Kidney (tissue), 14 donors: ENCODE data around the gene DHDH. TPM values are rescaled to one million over a fixed set of nuclear protein-coding genes. Genes with fewer than 3 reads are reported as not detected.
A peak's percentile ranks its signal among the peaks of the same experiment; 100 is the strongest.

Experiments
- DNase-seq, 5 donors: peaks; one replicate each; pipeline ENCODE4 v3.0.0-alpha.2; 2013 to 2020
- FAIRE-seq: peaks from 2 replicates; lab custom pipeline; 2012; peaks lifted over from hg19 to GRCh38; lab: Jason Lieb, UNC
- H3K27ac ChIP-seq, 2 donors: one replicate each; pipeline ENCODE4 v1.7.0; 2013; ENCODE audit warnings: low read depth in 2 of 2, low read length in 2 of 2, inconsistent platforms in 1 of 2
- H3K27me3 ChIP-seq: one replicate; pipeline ENCODE4 v1.7.1; 2013; ENCODE audit warnings: low read length, inconsistent platforms; ENCODE audit not compliant: control insufficient read depth, insufficient read depth
- H3K36me3 ChIP-seq, 3 donors: one replicate each; pipeline versions ENCODE4 v1.7.0 to v1.7.1; 2013; ENCODE audit warnings: low read length in 3 of 3, control low read depth in 1 of 3, inconsistent platforms in 1 of 3; ENCODE audit not compliant: insufficient read depth in 3 of 3, control insufficient read depth in 2 of 3
- H3K4me1 ChIP-seq, 3 donors: one replicate each; pipeline versions ENCODE4 v1.7.0 to v1.7.1; 2013; ENCODE audit warnings: low read length in 3 of 3, inconsistent platforms in 1 of 3, low read depth in 1 of 3; ENCODE audit not compliant: control insufficient read depth in 2 of 3, insufficient read depth in 2 of 3
- H3K4me3 ChIP-seq, 3 donors: one replicate each; pipeline versions ENCODE4 v1.7.0 to v1.8.1; 2013; ENCODE audit warnings: low read length in 3 of 3, control low read depth in 1 of 3, inconsistent platforms in 1 of 3
- H3K9ac ChIP-seq, 3 donors: one replicate each; pipeline versions ENCODE4 v1.7.0 to v1.7.1; 2013; ENCODE audit warnings: low read length in 3 of 3, control low read depth in 1 of 3, inconsistent platforms in 1 of 3
- H3K9me3 ChIP-seq, 3 donors: one replicate each; pipeline versions ENCODE4 v1.7.0 to v1.7.1; 2013; ENCODE audit warnings: low read length in 3 of 3, control low read depth in 1 of 3, inconsistent platforms in 1 of 3; ENCODE audit not compliant: control insufficient read depth in 2 of 3, insufficient read depth in 1 of 3
- CTCF ChIP-seq: IDR thresholded peaks from 3 replicates; pipeline ENCODE4 v1.5.1; 2012; ENCODE audit warnings: mild to moderate bottlenecking, moderate library complexity, borderline replicate concordance; ENCODE audit not compliant: insufficient read depth; ENCODE audit errors: extremely low read depth
- intact Hi-C: fragments of 100-400 bp; cut with DNase I; formaldehyde crosslinking; loops from one replicate; pipeline ENCODE4 v1.11.1; 2022
- polyA plus RNA-seq: library from polyadenylated mRNA; stranded (reverse); fragments of 350-450 nt; fragmentation: Illumina TruSeq; extraction: RNeasy Lipid Tissue Mini Kit (QIAGEN cat#74804); gene quantifications from one replicate; pipeline ENCODE4 v1.2.3, GENCODE V29; 2014; ENCODE audit warnings: low read depth, low replicate concordance; ENCODE audit not compliant: insufficient read depth
- total RNA-seq: library from RNA; stranded (reverse); fragmentation: NEBNext Ultra II Directional; extraction: Animal tissue kit (Norgen Biotek cat#: 25700); gene quantifications from one replicate; pipeline ENCODE4 v1.2.1, GENCODE V29; 2021
- donor health status: control.
- donor health status: control.
- donor health status: control.
- donor health status: control.
- donor health status: control.
- donor health status: DM: yes; HTN: yes; CAD: no.
- donor health status: Normal renal cell carcinoma (clear cell type).

The DHDH gene
- total and polyA plus RNA-seq, 2 donors from 2014 or later = 0.60 to 26.3 TPM

- peaks cover 0 to 5% (median 0%) of the 10 kb centered on the region in 3 donors for H3K4me1 ChIP-seq
- H3K27ac ChIP-seq = no peak overlapping the region
- TF ChIP-seq CTCF = no peak
- H3K9me3 ChIP-seq = peaks cover 0 to 4% (median 0%) of the 10 kb centered on the region in 3 donors
- H3K27me3 ChIP-seq = no peaks in the 10 kb centered on the region
- no peak for FAIRE-seq
- H3K9ac ChIP-seq = no peak overlapping the region
- H3K4me3 ChIP-seq = no peak overlapping the region
- peaks cover 0 to 2% (median 0%) of the 10 kb centered on the region in 3 donors for H3K36me3 ChIP-seq
- DNase-seq = peak in 1 of 5 donors; percentile 35
- intact Hi-C loops = no loop called here
Measured at GRCh38 chr19:48938256-48938655, 4.8 kb downstream of the DHDH start.

GRCh38 chr19:48940902-48941301, 7.4 kb downstream of the DHDH start:
- intact Hi-C loops = no loop called here
- Histone ChIP-seq H3K4me1 (no peaks in the 10 kb centered on the region), H3K4me3 (no peak overlapping the region), H3K9ac (no peak overlapping the region), H3K27ac (no peak overlapping the region), H3K27me3 (no peaks in the 10 kb centered on the region), H3K36me3 (peaks cover 0 to 2% (median 0%) of the 10 kb centered on the region in 3 donors), H3K9me3 (peaks cover 0 to 4% (median 0%) of the 10 kb centered on the region in 3 donors)
- no peak for FAIRE-seq
- TF ChIP-seq CTCF = no peak
- peak in 1 of 5 donors; percentile 27 for DNase-seq

GRCh38 chr19:48943081-48943480, 9.6 kb downstream of the DHDH start:
- DNase-seq = no peak
- Histone ChIP-seq H3K27ac (no peak overlapping the region), H3K4me1 (no peaks in the 10 kb centered on the region), H3K36me3 (peaks cover 0 to 2% (median 0%) of the 10 kb centered on the region in 3 donors), H3K9me3 (peaks cover 0 to 4% (median 0%) of the 10 kb centered on the region in 3 donors), H3K4me3 (no peak overlapping the region), H3K9ac (no peak overlapping the region), H3K27me3 (no peaks in the 10 kb centered on the region)
- TF ChIP-seq CTCF = no peak
- intact Hi-C loops = no loop called here
- no peak for FAIRE-seq

GRCh38 chr19:48945415-48945814, 11.9 kb downstream of the DHDH start:
- Histone ChIP-seq H3K36me3 (peaks cover 0 to 2% (median 0%) of the 10 kb centered on the region in 3 donors), H3K4me3 (no peak overlapping the region), H3K9me3 (peaks cover 0 to 4% (median 0%) of the 10 kb centered on the region in 3 donors), H3K9ac (no peak overlapping the region), H3K27ac (no peak overlapping the region), H3K4me1 (no peaks in the 10 kb centered on the region), H3K27me3 (no peaks in the 10 kb centered on the region)
- no peak for TF ChIP-seq CTCF
- intact Hi-C loops = no loop called here
- no peak for DNase-seq
- no peak for FAIRE-seq
